ENCODE measurements around the gene ZC3H14.
"Not testable (repeated sequence)": the region's sequence is repeated elsewhere in the genome, so short reads cannot be mapped to it uniquely, and the experiment has no call there.

Gene ZC3H14

GRCh38 chr14:88562831-88563686, at the start of gene ZC3H14:
Gene ZC3H14 (plus strand): TSS chr14:88563037. CDS start chr14:88563134, 97 bp downstream.
- H3K36me3 Mint-ChIP-seq (ENCODE audit: low read depth): peaks cover 14% of the 10 kb centered on the region
- peak within 1 kb of the TSS; percentile 91 for H3K4me3 Mint-ChIP-seq
- H3K4me1 Mint-ChIP-seq (ENCODE audit: low read depth): peaks cover 27% of the 10 kb centered on the region
- H3K27me3 Mint-ChIP-seq (ENCODE audit: low read depth): peaks cover 27% of the 10 kb centered on the region
- peaks cover 3% of the 10 kb centered on the region for H3K9me3 Mint-ChIP-seq
- peak within 1 kb of the TSS; percentile 92 for H3K27ac Mint-ChIP-seq

GRCh38 chr14:88515499-88516221, 47.2 kb upstream of the ZC3H14 start:
- Mint-ChIP-seq H3K4me3 (no peak overlapping the region), H3K4me1 (ENCODE audit: low read depth) (no peaks in the 10 kb centered on the region), H3K9me3 (no peaks in the 10 kb centered on the region), H3K36me3 (ENCODE audit: low read depth) (no peaks in the 10 kb centered on the region), H3K27ac (no peak overlapping the region), H3K27me3 (ENCODE audit: low read depth) (peaks cover 15% of the 10 kb centered on the region)

GRCh38 chr14:88516861-88517357, 45.9 kb upstream of the ZC3H14 start:
- no peak overlapping the region for H3K4me3 Mint-ChIP-seq
- H3K36me3 Mint-ChIP-seq (ENCODE audit: low read depth): no peaks in the 10 kb centered on the region
- H3K27ac Mint-ChIP-seq: no peak overlapping the region
- H3K4me1 Mint-ChIP-seq (ENCODE audit: low read depth): no peaks in the 10 kb centered on the region
- no peaks in the 10 kb centered on the region for H3K9me3 Mint-ChIP-seq
- H3K27me3 Mint-ChIP-seq (ENCODE audit: low read depth): peaks cover 15% of the 10 kb centered on the region

GRCh38 chr14:88518592-88519512, 44.0 kb upstream of the ZC3H14 start:
- Mint-ChIP-seq H3K9me3 (no peaks in the 10 kb centered on the region), H3K27me3 (ENCODE audit: low read depth) (peaks cover 18% of the 10 kb centered on the region), H3K4me3 (no peak overlapping the region), H3K36me3 (ENCODE audit: low read depth) (no peaks in the 10 kb centered on the region), H3K27ac (no peak overlapping the region), H3K4me1 (ENCODE audit: low read depth) (no peaks in the 10 kb centered on the region)

GRCh38 chr14:88519907-88520306, 42.9 kb upstream of the ZC3H14 start:
- H3K4me3 Mint-ChIP-seq: no peak overlapping the region
- H3K27ac Mint-ChIP-seq: no peak overlapping the region
- no peaks in the 10 kb centered on the region for H3K36me3 Mint-ChIP-seq (ENCODE audit: low read depth)
- no peaks in the 10 kb centered on the region for H3K9me3 Mint-ChIP-seq
- H3K27me3 Mint-ChIP-seq (ENCODE audit: low read depth): peaks cover 14% of the 10 kb centered on the region
- H3K4me1 Mint-ChIP-seq (ENCODE audit: low read depth): no peaks in the 10 kb centered on the region

- Mint-ChIP-seq H3K36me3 (ENCODE audit: low read depth) (no peaks in the 10 kb centered on the region), H3K4me1 (ENCODE audit: low read depth) (no peaks in the 10 kb centered on the region), H3K27me3 (ENCODE audit: low read depth) (peaks cover 4% of the 10 kb centered on the region), H3K9me3 (no peaks in the 10 kb centered on the region), H3K27ac (no peak overlapping the region), H3K4me3 (no peak overlapping the region)
Observed at GRCh38 chr14:88521818-88522217, 41.0 kb upstream of the ZC3H14 start.

- Mint-ChIP-seq H3K9me3 (no peaks in the 10 kb centered on the region), H3K4me1 (ENCODE audit: low read depth) (no peaks in the 10 kb centered on the region), H3K27ac (no peak overlapping the region), H3K4me3 (no peak overlapping the region), H3K27me3 (ENCODE audit: low read depth) (peaks cover 7% of the 10 kb centered on the region), H3K36me3 (ENCODE audit: low read depth) (no peaks in the 10 kb centered on the region)
Observed at GRCh38 chr14:88522393-88522792, 40.4 kb upstream of the ZC3H14 start.

- not testable (repeated sequence) for H3K36me3 Mint-ChIP-seq (ENCODE audit: low read depth); H3K27ac Mint-ChIP-seq; H3K9me3 Mint-ChIP-seq; H3K4me1 Mint-ChIP-seq (ENCODE audit: low read depth); H3K4me3 Mint-ChIP-seq
- peaks cover 19% of the 10 kb centered on the region for H3K27me3 Mint-ChIP-seq (ENCODE audit: low read depth)
Observed at GRCh38 chr14:88529889-88530288, 32.9 kb upstream of the ZC3H14 start.

- no peaks in the 10 kb centered on the region for H3K36me3 Mint-ChIP-seq (ENCODE audit: low read depth)
- no peaks in the 10 kb centered on the region for H3K9me3 Mint-ChIP-seq
- H3K4me3 Mint-ChIP-seq: no peak overlapping the region
- peaks cover 18% of the 10 kb centered on the region for H3K27me3 Mint-ChIP-seq (ENCODE audit: low read depth)
- no peak overlapping the region for H3K27ac Mint-ChIP-seq
- H3K4me1 Mint-ChIP-seq (ENCODE audit: low read depth): no peaks in the 10 kb centered on the region
Observed at GRCh38 chr14:88533064-88533602, 29.7 kb upstream of the ZC3H14 start.

GRCh38 chr14:88535149-88535548, 27.7 kb upstream of the ZC3H14 start:
- no peak overlapping the region for H3K4me3 Mint-ChIP-seq
- no peaks in the 10 kb centered on the region for H3K36me3 Mint-ChIP-seq (ENCODE audit: low read depth)
- no peak overlapping the region for H3K27ac Mint-ChIP-seq
- no peaks in the 10 kb centered on the region for H3K9me3 Mint-ChIP-seq
- peaks cover 22% of the 10 kb centered on the region for H3K27me3 Mint-ChIP-seq (ENCODE audit: low read depth)
- H3K4me1 Mint-ChIP-seq (ENCODE audit: low read depth): no peaks in the 10 kb centered on the region

GRCh38 chr14:88535813-88536212, 27.0 kb upstream of the ZC3H14 start:
- Mint-ChIP-seq H3K27ac (no peak overlapping the region), H3K9me3 (no peaks in the 10 kb centered on the region), H3K4me3 (no peak overlapping the region), H3K4me1 (ENCODE audit: low read depth) (no peaks in the 10 kb centered on the region), H3K27me3 (ENCODE audit: low read depth) (peaks cover 16% of the 10 kb centered on the region), H3K36me3 (ENCODE audit: low read depth) (no peaks in the 10 kb centered on the region)

- Mint-ChIP-seq H3K9me3 (no peaks in the 10 kb centered on the region), H3K27me3 (ENCODE audit: low read depth) (peaks cover 8% of the 10 kb centered on the region), H3K4me3 (no peak overlapping the region), H3K27ac (no peak overlapping the region), H3K4me1 (ENCODE audit: low read depth) (no peaks in the 10 kb centered on the region), H3K36me3 (ENCODE audit: low read depth) (no peaks in the 10 kb centered on the region)
Observed at GRCh38 chr14:88541324-88541723, 21.5 kb upstream of the ZC3H14 start.

GRCh38 chr14:88542857-88543795, 19.7 kb upstream of the ZC3H14 start:
- Mint-ChIP-seq H3K4me3 (no peak overlapping the region), H3K27me3 (ENCODE audit: low read depth) (peaks cover 6% of the 10 kb centered on the region), H3K36me3 (ENCODE audit: low read depth) (no peaks in the 10 kb centered on the region), H3K4me1 (ENCODE audit: low read depth) (no peaks in the 10 kb centered on the region), H3K27ac (no peak overlapping the region), H3K9me3 (no peaks in the 10 kb centered on the region)
